Right atrium auricular region (tissue), 2 donors: ENCODE data around the gene UBE4B. TPM values are rescaled to one million over a fixed set of nuclear protein-coding genes. Genes with fewer than 3 reads are reported as not detected.
A peak's percentile ranks its signal among the peaks of the same experiment; 100 is the strongest.

ENCODE experiments used
- DNase-seq: peaks from one replicate; pipeline ENCODE4 v3.0.0-alpha.2; 2019; ENCODE audit warnings: low spot score
- H3K27ac ChIP-seq, 2 donors: fragments of 200-600 bp; sonication (generic); 1 replicate in 1 of 2; 2 replicates in 1 of 2; pipeline ENCODE4 v1.5.1; 2016 to 2019
- H3K27me3 ChIP-seq, 2 donors: fragments of 200-600 bp; sonication (generic); one replicate each; pipeline versions ENCODE4 v1.5.1 to v1.6.0; 2017 to 2019
- H3K36me3 ChIP-seq: fragments of 200-600 bp; sonication (generic); one replicate; pipeline ENCODE4 v1.5.1; 2016
- H3K4me1 ChIP-seq, 2 donors: fragments of 200-600 bp; sonication (generic); one replicate each; pipeline versions ENCODE4 v1.5.1 to v1.6.0; 2017 to 2019
- H3K4me3 ChIP-seq, 2 donors: fragments of 200-600 bp; sonication (generic); 1 replicate in 1 of 2; 2 replicates in 1 of 2; pipeline ENCODE4 v1.5.1; 2017 to 2019; ENCODE audit warnings: mild to moderate bottlenecking in 1 of 2, moderate library complexity in 1 of 2
- H3K9me3 ChIP-seq, 2 donors: fragments of 200-600 bp; sonication (generic); one replicate each; pipeline ENCODE4 v1.5.1; 2019
- total RNA-seq, 2 donors: library from RNA; depleted of rRNA; stranded (reverse); fragments of >200 nt; gene quantifications; one replicate each; pipeline ENCODE4 v1.1.0, GENCODE V29; 2016
- TF ChIP-seq, protein P1 (sequence below), 2 donors: fragments of 200-600 bp; sonication (generic); IDR thresholded peaks; one replicate each; pipeline ENCODE4 v1.5.1; 2019; ENCODE audit warnings: antibody characterized with exemption in 2 of 2

Gene UBE4B
- total RNA-seq, 2 donors from 2014 or later: 50.2 to 71.3 TPM

- no peak overlapping the region for H3K4me3 ChIP-seq
- no peak overlapping the region for H3K27ac ChIP-seq
- H3K9me3 ChIP-seq: no peaks in the 10 kb centered on the region
- no peaks in the 10 kb centered on the region for H3K27me3 ChIP-seq
- H3K36me3 ChIP-seq: peaks cover 38% of the 10 kb centered on the region
- TF ChIP-seq, protein P1, sequence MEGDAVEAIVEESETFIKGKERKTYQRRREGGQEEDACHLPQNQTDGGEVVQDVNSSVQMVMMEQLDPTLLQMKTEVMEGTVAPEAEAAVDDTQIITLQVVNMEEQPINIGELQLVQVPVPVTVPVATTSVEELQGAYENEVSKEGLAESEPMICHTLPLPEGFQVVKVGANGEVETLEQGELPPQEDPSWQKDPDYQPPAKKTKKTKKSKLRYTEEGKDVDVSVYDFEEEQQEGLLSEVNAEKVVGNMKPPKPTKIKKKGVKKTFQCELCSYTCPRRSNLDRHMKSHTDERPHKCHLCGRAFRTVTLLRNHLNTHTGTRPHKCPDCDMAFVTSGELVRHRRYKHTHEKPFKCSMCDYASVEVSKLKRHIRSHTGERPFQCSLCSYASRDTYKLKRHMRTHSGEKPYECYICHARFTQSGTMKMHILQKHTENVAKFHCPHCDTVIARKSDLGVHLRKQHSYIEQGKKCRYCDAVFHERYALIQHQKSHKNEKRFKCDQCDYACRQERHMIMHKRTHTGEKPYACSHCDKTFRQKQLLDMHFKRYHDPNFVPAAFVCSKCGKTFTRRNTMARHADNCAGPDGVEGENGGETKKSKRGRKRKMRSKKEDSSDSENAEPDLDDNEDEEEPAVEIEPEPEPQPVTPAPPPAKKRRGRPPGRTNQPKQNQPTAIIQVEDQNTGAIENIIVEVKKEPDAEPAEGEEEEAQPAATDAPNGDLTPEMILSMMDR (IDR thresholded peaks at IDR 0.05): no peak
- H3K4me1 ChIP-seq: no peaks in the 10 kb centered on the region
- DNase-seq: no peak
Measured at GRCh38 chr1:10149231-10149630, 116.5 kb downstream of the UBE4B start.

- Histone ChIP-seq H3K27me3 (no peaks in the 10 kb centered on the region), H3K9me3 (no peaks in the 10 kb centered on the region), H3K4me3 (no peak overlapping the region), H3K36me3 (peaks cover 38% of the 10 kb centered on the region), H3K27ac (no peak overlapping the region), H3K4me1 (peaks cover 0 to 3% of the 10 kb centered on the region in 2 donors)
- DNase-seq: no peak
- TF ChIP-seq, protein P1 (IDR thresholded peaks at IDR 0.05): peak; percentile 50 to 55
Measured at GRCh38 chr1:10152709-10153284, 120.0 kb downstream of the UBE4B start.

DNA sequence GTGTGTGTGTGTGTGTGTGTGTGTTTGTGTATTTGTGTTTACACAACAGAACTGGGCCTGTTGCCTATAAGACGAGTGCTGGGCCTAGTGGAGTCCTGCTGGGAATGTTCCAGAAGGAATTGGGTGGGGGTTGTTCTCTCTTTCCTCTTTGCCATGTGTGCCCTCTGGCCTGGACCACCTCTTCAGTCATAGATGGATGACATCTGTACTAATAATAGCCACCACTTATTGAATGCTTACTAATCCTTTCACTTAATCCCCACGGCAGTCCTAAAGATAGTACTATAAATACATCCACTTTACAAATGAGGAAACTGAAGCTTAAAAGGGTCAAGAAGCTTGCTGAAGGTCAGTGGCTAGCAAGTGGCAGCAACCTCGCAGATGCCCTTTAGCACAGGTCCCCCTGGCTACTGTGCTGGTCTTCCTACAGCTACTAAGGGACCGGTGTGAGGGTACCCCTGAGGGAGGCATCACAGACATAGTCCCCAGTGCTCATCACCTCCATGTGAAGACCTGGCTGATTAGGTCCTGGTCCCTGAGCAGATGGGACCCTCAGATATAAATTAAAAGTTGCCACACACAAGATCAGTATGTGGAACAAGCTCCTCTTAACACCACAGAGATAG lies 122.4 kb downstream of the UBE4B start:
- Histone ChIP-seq H3K4me3 (no peak overlapping the region), H3K36me3 (peaks cover 35% of the 10 kb centered on the region)
- TF ChIP-seq, protein P1 (IDR thresholded peaks at IDR 0.05): no peak

GRCh38 chr1:10160173-10160572 lies 127.4 kb downstream of the UBE4B start:
- DNase-seq: no peak
- Histone ChIP-seq H3K4me1 (peaks cover 0 to 12% of the 10 kb centered on the region in 2 donors), H3K27ac (peak overlapping the region in 1 of 2 donors; percentile 80), H3K9me3 (no peaks in the 10 kb centered on the region), H3K27me3 (no peaks in the 10 kb centered on the region), H3K4me3 (no peak overlapping the region), H3K36me3 (peaks cover 35% of the 10 kb centered on the region)
- TF ChIP-seq, protein P1 (IDR thresholded peaks at IDR 0.05): no peak

More for the DNA sequence above, 122.4 kb downstream of the UBE4B start:
- DNase-seq: no peak
- H3K27ac ChIP-seq: peak overlapping the region; percentile 59 to 73
- H3K4me1 ChIP-seq: peaks cover 0 to 3% of the 10 kb centered on the region in 2 donors
- H3K9me3 ChIP-seq: no peaks in the 10 kb centered on the region
- H3K27me3 ChIP-seq: no peaks in the 10 kb centered on the region

- H3K27me3 ChIP-seq: no peaks in the 10 kb centered on the region
- TF ChIP-seq, protein P1 (IDR thresholded peaks at IDR 0.05): no peak
- peaks cover 43% of the 10 kb centered on the region for H3K36me3 ChIP-seq
- H3K27ac ChIP-seq: peak overlapping the region; percentile 61 to 80
- no peak overlapping the region for H3K4me3 ChIP-seq
- H3K9me3 ChIP-seq: no peaks in the 10 kb centered on the region
- peaks cover 0 to 12% of the 10 kb centered on the region in 2 donors for H3K4me1 ChIP-seq
- DNase-seq: no peak
Measured at GRCh38 chr1:10160907-10161490, 128.2 kb downstream of the UBE4B start.
